ENCODE data around the gene PLEKHM2.

The PLEKHM2 gene

GRCh38 chr1:15724949-15725880 lies 41.1 kb downstream of the PLEKHM2 start:
- in situ Hi-C loops (cut with HindIII; ENCODE audit: low pct_unique_long_range_greater_than_20kb, low sequenced_read_pairs): no loop called here
- DNase-seq (ENCODE audit: low read depth in 1 of 2, low spot score in 1 of 2): no peak
- TF ChIP-seq JUND (IDR thresholded peaks at IDR 0.05; ENCODE audit: low read depth): no peak

DNA sequence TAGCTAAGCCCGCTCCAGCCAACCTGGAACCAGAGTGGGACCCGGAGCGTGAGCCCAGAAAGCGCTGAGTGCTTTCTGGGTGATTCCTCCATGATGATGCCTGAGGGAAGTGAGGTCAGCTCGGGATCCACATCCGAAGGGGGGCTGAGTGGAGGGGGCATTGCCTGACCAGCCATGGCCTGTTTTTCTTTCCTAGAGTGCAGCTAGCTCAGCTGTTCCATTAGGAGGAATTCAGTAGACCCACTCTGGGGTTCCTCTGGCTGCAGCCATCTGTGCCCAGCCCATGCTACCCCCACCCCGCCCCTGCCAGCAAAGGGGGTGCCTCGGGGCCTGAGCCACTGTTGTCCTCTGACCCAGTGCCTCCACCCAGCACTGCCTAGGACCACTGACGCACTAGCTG lies 42.4 kb downstream of the PLEKHM2 start:
- in situ Hi-C loops (cut with HindIII; ENCODE audit: low pct_unique_long_range_greater_than_20kb, low sequenced_read_pairs): no loop called here
- TF ChIP-seq JUND (IDR thresholded peaks at IDR 0.05; ENCODE audit: low read depth): no peak

GRCh38 chr1:15727021-15727420 lies 42.9 kb downstream of the PLEKHM2 start:
- in situ Hi-C loops (cut with HindIII; ENCODE audit: low pct_unique_long_range_greater_than_20kb, low sequenced_read_pairs): no loop called here
- TF ChIP-seq JUND (IDR thresholded peaks at IDR 0.05; ENCODE audit: low read depth): no peak
- no peak for DNase-seq (ENCODE audit: low read depth in 1 of 2, low spot score in 1 of 2)

More for the DNA sequence above, 42.4 kb downstream of the PLEKHM2 start:
- no peak for DNase-seq (ENCODE audit: low read depth in 1 of 2, low spot score in 1 of 2)

DNA sequence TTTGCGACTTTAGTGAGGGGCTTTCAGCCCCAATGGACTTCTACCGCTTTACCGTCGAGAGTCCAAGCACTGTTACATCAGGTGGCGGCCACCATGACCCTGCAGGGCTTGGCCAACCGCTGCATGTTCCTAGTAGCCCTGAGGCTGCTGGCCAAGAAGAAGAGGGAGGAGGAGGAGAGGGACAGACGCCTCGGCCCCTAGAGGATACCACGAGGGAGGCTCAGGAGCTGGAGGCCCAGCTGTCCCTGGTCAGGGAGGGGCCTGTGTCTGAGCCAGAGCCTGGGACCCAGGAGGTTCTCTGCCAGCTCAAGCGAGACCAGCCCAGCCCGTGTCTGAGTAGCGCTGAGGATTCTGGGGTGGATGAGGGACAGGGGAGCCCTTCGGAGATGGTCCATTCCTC lies 43.3 kb downstream of the PLEKHM2 start:
- in situ Hi-C loops (cut with HindIII; ENCODE audit: low pct_unique_long_range_greater_than_20kb, low sequenced_read_pairs): no loop called here
- TF ChIP-seq JUND (IDR thresholded peaks at IDR 0.05; ENCODE audit: low read depth): no peak
- DNase-seq (ENCODE audit: low read depth in 1 of 2, low spot score in 1 of 2): no peak

GRCh38 chr1:15727866-15728534 lies 43.9 kb downstream of the PLEKHM2 start:
- in situ Hi-C loops (cut with HindIII; ENCODE audit: low pct_unique_long_range_greater_than_20kb, low sequenced_read_pairs): no loop called here
- DNase-seq (ENCODE audit: low read depth in 1 of 2, low spot score in 1 of 2): no peak

DNA sequence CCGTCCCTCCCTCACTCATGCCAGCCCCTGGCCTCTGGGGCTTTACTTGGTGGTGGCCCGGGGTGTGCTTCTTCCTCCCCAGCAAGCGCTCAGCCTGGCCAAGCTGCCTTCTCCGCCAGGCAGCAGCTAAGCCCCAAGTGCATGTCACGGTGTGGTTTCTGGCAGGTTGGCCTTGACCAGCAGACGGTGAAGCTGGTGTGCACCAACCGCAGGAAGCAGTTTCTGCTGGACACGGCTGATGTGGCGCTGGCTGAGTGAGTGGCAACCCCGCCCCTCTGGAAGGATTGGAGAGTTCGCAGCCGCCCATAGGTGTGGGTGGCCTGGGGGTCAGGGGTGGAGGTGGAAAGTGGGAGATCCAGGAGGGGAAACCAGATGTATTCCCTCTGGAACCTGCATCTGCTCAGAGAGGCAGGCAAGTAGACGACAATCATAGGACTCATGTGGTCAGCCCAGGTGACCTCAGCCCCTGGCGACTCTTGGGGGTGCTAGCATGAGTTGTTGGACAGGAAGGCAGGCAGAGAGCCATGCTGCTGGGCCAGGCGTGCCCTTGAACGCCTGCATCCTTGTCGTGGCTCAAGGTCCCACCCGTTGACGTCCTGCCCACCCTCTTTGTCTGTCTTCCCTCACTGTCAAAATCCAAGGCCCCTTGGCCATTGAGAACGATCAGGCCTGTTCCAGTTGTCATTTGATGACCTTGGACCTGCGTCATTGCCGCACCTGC lies 45.0 kb downstream of the PLEKHM2 start:
- TF ChIP-seq JUND (IDR thresholded peaks at IDR 0.05; ENCODE audit: low read depth): no peak
- in situ Hi-C loops (cut with HindIII; ENCODE audit: low pct_unique_long_range_greater_than_20kb, low sequenced_read_pairs): no loop called here

More at GRCh38 chr1:15727866-15728534, 43.9 kb downstream of the PLEKHM2 start:
- TF ChIP-seq JUND (IDR thresholded peaks at IDR 0.05; ENCODE audit: low read depth): no peak

GRCh38 chr1:15730423-15730822 lies 46.3 kb downstream of the PLEKHM2 start:
- in situ Hi-C loops (cut with HindIII; ENCODE audit: low pct_unique_long_range_greater_than_20kb, low sequenced_read_pairs): no loop called here
- TF ChIP-seq JUND (IDR thresholded peaks at IDR 0.05; ENCODE audit: low read depth): no peak
- DNase-seq (ENCODE audit: low read depth in 1 of 2, low spot score in 1 of 2): no peak

More for the DNA sequence above, 45.0 kb downstream of the PLEKHM2 start:
- DNase-seq (ENCODE audit: low read depth in 1 of 2, low spot score in 1 of 2): no peak

GRCh38 chr1:15730936-15731335 lies 46.8 kb downstream of the PLEKHM2 start:
- no peak for DNase-seq (ENCODE audit: low read depth in 1 of 2, low spot score in 1 of 2)
- in situ Hi-C loops (cut with HindIII; ENCODE audit: low pct_unique_long_range_greater_than_20kb, low sequenced_read_pairs): no loop called here
- no peak for TF ChIP-seq JUND (IDR thresholded peaks at IDR 0.05; ENCODE audit: low read depth)

- DNase-seq (ENCODE audit: low read depth in 1 of 2, low spot score in 1 of 2): no peak
- in situ Hi-C loops (cut with HindIII; ENCODE audit: low pct_unique_long_range_greater_than_20kb, low sequenced_read_pairs): no loop called here
- no peak for TF ChIP-seq JUND (IDR thresholded peaks at IDR 0.05; ENCODE audit: low read depth)
Measured at GRCh38 chr1:15731735-15732685, 47.9 kb downstream of the PLEKHM2 start.

GRCh38 chr1:15732686-15733081 lies 48.6 kb downstream of the PLEKHM2 start:
- in situ Hi-C loops (cut with HindIII; ENCODE audit: low pct_unique_long_range_greater_than_20kb, low sequenced_read_pairs): no loop called here
- no peak for TF ChIP-seq JUND (IDR thresholded peaks at IDR 0.05; ENCODE audit: low read depth)
- no peak for DNase-seq (ENCODE audit: low read depth in 1 of 2, low spot score in 1 of 2)

- in situ Hi-C loops (cut with HindIII; ENCODE audit: low pct_unique_long_range_greater_than_20kb, low sequenced_read_pairs): no loop called here
- no peak for DNase-seq (ENCODE audit: low read depth in 1 of 2, low spot score in 1 of 2)
- no peak for TF ChIP-seq JUND (IDR thresholded peaks at IDR 0.05; ENCODE audit: low read depth)
Measured at GRCh38 chr1:15733218-15733725, 49.2 kb downstream of the PLEKHM2 start.

Measured in T47D (cell line).